ENCODE results near the gene TTLL11. TPM values are rescaled to one million over a fixed set of nuclear protein-coding genes. Genes with fewer than 3 reads are reported as not detected.

The TTLL11 gene
- total RNA-seq, 1 donor from 2014 or later: 4.0 TPM

GRCh38 chr9:122057211-122057610, 35.9 kb downstream of the TTLL11 start:
- Mint-ChIP-seq H3K36me3 (ENCODE audit: low read depth, unreplicated experiment) (no peaks in the 10 kb centered on the region), H3K27me3 (ENCODE audit: unreplicated experiment) (peaks cover 5% of the 10 kb centered on the region)

GRCh38 chr9:122056484-122056883, 36.6 kb downstream of the TTLL11 start:
- DNase-seq (ENCODE audit: low spot score): peak; percentile 25
- TF ChIP-seq CTCF (IDR thresholded peaks at IDR 0.05; ENCODE audit: unreplicated experiment): no peak
- H3K4me3 Mint-ChIP-seq (ENCODE audit: unreplicated experiment): no peak overlapping the region
- peaks cover 5% of the 10 kb centered on the region for H3K27me3 Mint-ChIP-seq (ENCODE audit: unreplicated experiment)
- H3K27ac Mint-ChIP-seq (ENCODE audit: unreplicated experiment): no peak overlapping the region
- no peaks in the 10 kb centered on the region for H3K4me1 Mint-ChIP-seq (ENCODE audit: unreplicated experiment)
- H3K36me3 Mint-ChIP-seq (ENCODE audit: low read depth, unreplicated experiment): no peaks in the 10 kb centered on the region
- no peaks in the 10 kb centered on the region for H3K9me3 Mint-ChIP-seq (ENCODE audit: unreplicated experiment)

More at GRCh38 chr9:122057211-122057610, 35.9 kb downstream of the TTLL11 start:
- Mint-ChIP-seq H3K4me3 (ENCODE audit: unreplicated experiment) (no peak overlapping the region), H3K27ac (ENCODE audit: unreplicated experiment) (no peak overlapping the region), H3K4me1 (ENCODE audit: unreplicated experiment) (no peaks in the 10 kb centered on the region), H3K9me3 (ENCODE audit: unreplicated experiment) (no peaks in the 10 kb centered on the region)
- no peak for DNase-seq (ENCODE audit: low spot score)
- no peak for TF ChIP-seq CTCF (IDR thresholded peaks at IDR 0.05; ENCODE audit: unreplicated experiment)

- Mint-ChIP-seq H3K36me3 (ENCODE audit: low read depth, unreplicated experiment) (no peaks in the 10 kb centered on the region), H3K27ac (ENCODE audit: unreplicated experiment) (no peak overlapping the region), H3K9me3 (ENCODE audit: unreplicated experiment) (no peaks in the 10 kb centered on the region), H3K4me3 (ENCODE audit: unreplicated experiment) (no peak overlapping the region), H3K27me3 (ENCODE audit: unreplicated experiment) (peaks cover 2% of the 10 kb centered on the region), H3K4me1 (ENCODE audit: unreplicated experiment) (no peaks in the 10 kb centered on the region)
- DNase-seq (ENCODE audit: low spot score): no peak
- no peak for TF ChIP-seq CTCF (IDR thresholded peaks at IDR 0.05; ENCODE audit: unreplicated experiment)
Observed at GRCh38 chr9:122055701-122056100, 37.4 kb downstream of the TTLL11 start.

GRCh38 chr9:122053567-122054350, 39.3 kb downstream of the TTLL11 start:
- TF ChIP-seq CTCF (IDR thresholded peaks at IDR 0.05; ENCODE audit: unreplicated experiment): no peak
- H3K4me3 Mint-ChIP-seq (ENCODE audit: unreplicated experiment): no peak overlapping the region
- H3K27ac Mint-ChIP-seq (ENCODE audit: unreplicated experiment): no peak overlapping the region
- peaks cover 2% of the 10 kb centered on the region for H3K27me3 Mint-ChIP-seq (ENCODE audit: unreplicated experiment)
- H3K9me3 Mint-ChIP-seq (ENCODE audit: unreplicated experiment): no peaks in the 10 kb centered on the region
- H3K36me3 Mint-ChIP-seq (ENCODE audit: low read depth, unreplicated experiment): no peaks in the 10 kb centered on the region
- no peaks in the 10 kb centered on the region for H3K4me1 Mint-ChIP-seq (ENCODE audit: unreplicated experiment)
- DNase-seq (ENCODE audit: low spot score): no peak

GRCh38 chr9:122053064-122053463, 40.0 kb downstream of the TTLL11 start:
- Mint-ChIP-seq H3K4me3 (ENCODE audit: unreplicated experiment) (no peak overlapping the region), H3K36me3 (ENCODE audit: low read depth, unreplicated experiment) (no peaks in the 10 kb centered on the region), H3K27ac (ENCODE audit: unreplicated experiment) (no peak overlapping the region), H3K9me3 (ENCODE audit: unreplicated experiment) (no peaks in the 10 kb centered on the region), H3K4me1 (ENCODE audit: unreplicated experiment) (no peaks in the 10 kb centered on the region), H3K27me3 (ENCODE audit: unreplicated experiment) (peaks cover 1% of the 10 kb centered on the region)
- DNase-seq (ENCODE audit: low spot score): no peak
- TF ChIP-seq CTCF (IDR thresholded peaks at IDR 0.05; ENCODE audit: unreplicated experiment): no peak
